HPDE6-E6E7 (cell line): ENCODE results near the gene CYP51A1.
"Not testable (repeated sequence)": the region's sequence is repeated elsewhere in the genome, so short reads cannot be mapped to it uniquely, and the experiment has no call there.

Experiments used
- DNase-seq: peaks from one replicate; pipeline ENCODE4 v3.0.0; 2011; ENCODE audit warnings: missing footprints; ENCODE audit errors: extremely low spot score

The CYP51A1 gene

DNA sequence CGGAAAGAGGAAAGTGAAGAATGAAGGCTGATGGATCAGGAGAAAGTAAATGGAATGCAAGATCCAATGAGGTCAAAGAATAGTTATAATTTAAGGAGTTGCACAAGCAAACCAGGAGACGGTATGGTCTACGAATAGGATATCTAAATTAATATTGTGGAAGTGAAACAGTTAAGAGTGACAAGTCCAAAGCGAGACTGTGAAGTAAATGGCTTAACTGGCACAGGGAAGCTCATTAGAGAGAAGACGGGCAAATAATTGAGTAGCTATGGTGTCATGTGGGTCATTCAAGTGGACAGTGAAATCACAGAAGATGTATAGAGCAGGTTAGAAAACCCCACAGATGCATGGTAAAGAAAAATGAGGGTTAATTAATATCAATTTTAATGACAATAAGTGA is 3.2 kb downstream of the CYP51A1 start:
- no peak for DNase-seq

GRCh38 chr7:92121681-92122080 is 12.6 kb downstream of the CYP51A1 start:
- no peak for DNase-seq

DNA sequence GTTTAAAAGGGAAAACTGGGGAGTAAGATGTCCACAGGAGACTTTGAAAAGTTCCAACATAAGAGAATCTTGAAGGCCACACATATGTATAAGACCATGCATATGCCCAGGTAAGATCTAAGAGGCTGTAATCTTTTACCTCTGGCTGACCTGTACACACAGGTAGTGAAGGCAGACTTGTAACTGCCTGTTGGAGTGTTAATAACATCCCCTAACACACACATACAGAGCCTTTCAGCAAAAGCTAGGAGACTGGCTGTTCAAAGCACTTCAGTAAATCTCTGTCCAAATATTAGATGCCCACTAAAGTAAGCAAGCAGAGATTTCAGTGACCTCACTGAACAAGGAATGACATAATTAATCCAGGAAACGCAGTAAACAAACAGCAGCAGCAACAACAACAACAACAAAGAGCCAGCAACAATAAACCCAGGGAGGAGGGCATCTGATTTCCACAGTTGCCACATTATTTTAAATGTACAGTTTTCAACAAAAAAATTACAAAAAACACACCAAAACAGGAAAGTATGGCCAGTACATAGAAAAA is 15.0 kb downstream of the CYP51A1 start:
- no peak for DNase-seq

DNA sequence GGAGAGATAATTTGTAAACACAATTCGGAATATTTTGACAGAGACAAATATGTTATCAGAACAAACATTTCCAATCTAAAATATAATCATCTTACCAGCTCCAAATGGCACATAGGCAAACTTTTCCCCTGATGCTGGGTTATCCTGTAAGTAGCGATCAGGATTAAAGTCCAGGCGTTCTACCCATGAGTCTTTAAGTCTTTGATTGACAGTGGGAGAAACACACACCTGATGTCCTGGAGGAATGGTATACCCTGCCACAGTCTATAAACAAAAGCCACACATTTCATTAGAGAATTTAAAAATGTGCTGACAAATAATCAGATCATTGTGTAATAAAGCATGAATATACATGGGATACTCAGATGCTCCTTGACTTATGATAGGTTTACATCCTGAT is 17.3 kb downstream of the CYP51A1 start:
- no peak for DNase-seq

- no peak for DNase-seq
Observed at GRCh38 chr7:92115821-92116220, 18.5 kb downstream of the CYP51A1 start.

DNA sequence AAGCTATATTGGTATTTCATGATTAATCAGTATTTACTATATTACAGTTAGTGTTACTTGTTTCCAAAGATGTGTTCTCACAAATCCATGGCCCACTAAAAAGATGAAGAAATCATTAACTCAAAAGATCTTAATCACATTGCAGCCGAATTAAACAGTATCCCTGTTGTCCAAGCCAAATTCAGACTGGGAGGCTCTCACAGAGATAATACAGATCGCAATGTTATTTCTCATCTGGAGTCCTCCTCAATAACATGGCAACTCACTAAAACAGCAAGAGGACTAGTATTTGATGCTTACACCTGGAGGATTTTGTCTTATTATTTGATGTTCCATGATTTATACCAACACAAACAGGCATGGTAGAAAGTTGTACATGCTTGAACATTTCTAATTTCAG is 23.4 kb downstream of the CYP51A1 start:
- DNase-seq: no peak

GRCh38 chr7:92108821-92109220 is 25.5 kb downstream of the CYP51A1 start:
- no peak for DNase-seq

DNA sequence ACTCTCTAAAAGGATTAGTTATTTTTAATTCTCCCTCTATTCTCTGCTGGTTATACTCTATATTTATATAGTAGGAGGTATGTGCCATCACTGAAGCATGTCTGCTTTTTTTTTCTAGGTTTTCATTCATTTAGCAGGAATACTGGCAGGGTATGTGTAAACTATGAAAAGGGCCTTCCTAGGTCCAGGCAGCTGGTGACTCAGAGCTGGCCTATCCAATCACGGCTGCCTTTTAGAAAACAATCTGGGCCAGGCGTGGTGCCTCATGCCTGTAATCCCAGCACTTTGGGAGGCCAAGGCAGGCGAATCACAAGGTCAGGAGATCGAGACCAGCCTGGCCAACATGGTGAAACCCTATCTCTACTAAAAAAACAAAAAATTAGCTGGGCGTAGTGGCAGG is 31.4 kb downstream of the CYP51A1 start:
- DNase-seq: not testable (repeated sequence)

DNA sequence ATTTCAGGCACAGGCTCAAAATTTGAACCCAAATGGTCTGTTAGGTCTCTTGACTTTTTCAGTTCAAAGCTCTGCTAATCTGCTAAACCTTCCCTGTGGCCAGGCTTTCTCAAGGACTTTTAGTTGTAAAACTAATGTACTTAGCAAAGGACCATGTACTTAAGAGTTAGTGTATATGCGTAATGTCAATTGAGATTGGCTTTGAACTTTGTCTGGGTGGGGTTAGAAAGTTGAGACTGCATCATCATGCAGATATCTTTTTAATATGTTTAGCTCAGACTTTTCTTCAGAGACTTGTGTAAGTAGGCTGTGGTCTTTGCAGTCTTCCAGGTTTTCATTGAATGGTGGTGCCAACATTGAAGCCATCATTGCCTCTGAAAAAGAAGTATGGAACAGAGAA is 33.7 kb downstream of the CYP51A1 start:
- DNase-seq: no peak

DNA sequence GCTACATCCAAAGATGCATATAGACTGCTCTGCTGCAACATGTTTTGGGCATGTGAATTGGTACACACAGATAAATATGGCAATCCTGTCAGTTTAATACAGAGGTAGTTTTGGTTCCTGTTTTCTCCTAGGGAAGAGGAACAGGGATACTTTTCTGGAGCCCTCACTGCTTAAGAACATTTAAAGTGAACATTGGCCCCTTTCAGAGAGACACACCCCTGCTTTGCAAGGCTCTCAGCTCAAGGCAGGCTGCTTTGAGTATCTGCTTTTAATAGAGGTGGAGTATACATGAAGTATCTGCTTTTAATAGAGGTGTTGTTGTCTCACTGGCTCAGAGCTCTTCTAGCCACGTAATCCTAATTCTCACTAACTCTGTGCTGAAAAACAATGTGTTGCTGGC is 38.9 kb downstream of the CYP51A1 start:
- no peak for DNase-seq

DNA sequence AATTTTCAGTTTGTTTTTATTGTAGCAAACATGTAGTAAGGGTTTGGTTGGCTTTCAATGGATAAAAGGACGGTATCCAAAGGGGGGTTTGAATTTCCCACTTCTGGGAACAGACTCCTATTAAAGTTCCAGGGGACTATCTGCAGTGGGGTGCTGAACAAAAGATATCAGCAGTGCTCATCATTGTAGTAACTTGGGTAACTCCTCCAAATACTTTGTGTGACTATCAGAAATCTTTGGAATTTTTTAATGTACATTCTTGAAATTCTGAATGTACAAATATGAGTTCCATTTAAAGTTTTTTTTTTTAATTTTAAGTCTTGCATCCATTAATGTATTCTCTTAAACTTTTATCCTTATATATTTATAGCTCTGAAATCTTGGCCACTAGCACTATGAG is 42.1 kb downstream of the CYP51A1 start:
- no peak for DNase-seq

DNA sequence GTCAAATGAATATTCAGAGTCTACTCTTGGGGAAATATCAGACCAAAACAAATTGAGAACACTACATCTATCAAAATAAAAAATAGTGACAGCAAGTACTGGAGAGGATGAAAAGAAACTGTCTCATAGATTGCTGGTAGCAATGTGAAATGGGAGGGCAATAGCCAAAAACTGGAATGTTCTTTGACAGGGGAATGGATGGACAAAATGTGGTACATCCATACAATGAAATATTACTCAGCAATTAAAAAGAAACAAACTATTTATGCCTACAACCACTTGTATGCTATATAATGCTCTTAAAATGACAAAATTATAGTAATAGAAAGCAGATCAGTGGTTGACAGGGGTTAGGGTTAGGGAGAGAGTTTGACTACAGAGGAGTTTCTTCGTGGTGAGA is 46.0 kb downstream of the CYP51A1 start:
- DNase-seq: no peak

DNA sequence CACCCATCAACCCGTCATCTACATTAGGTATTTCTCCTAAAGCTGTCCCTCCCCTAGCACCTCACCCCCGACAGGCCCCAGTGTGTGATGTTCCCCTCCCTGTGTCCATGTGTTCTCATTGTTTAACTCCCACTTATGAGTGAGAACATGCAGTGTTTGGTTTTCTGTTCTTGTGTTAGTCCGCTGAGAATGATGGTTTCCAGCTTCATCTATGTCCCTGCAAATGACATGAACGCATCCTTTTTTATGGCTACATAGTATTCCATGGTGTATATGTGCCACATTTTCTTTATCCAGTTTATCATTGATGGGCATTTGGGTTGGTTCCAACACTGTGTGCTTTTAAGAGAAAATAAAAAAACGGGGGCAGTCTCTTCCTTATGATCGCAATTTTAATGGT is 50.4 kb downstream of the CYP51A1 start:
- not testable (repeated sequence) for DNase-seq

DNA sequence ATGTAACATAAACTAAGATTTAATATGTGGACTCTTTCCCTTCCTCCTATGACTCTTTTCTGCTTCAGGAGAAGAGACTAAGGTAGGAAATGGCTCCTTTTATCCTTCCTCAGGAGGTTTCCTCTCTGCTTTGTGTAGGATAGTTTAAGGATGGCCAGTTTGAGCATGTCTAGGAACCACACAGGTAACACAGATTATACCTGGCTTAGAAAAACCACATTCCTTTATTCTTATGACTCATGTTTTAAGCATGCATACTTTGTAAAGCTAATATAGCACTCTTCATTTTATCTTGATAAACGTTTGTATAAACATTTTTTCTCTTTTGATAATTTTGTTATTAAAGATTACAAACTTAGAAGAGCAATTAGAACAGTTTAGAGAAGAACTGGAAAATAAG is 57.8 kb downstream of the CYP51A1 start:
- DNase-seq: peak; percentile 78

- no peak for DNase-seq
Observed at GRCh38 chr7:92075455-92076158, 58.7 kb downstream of the CYP51A1 start.

DNA sequence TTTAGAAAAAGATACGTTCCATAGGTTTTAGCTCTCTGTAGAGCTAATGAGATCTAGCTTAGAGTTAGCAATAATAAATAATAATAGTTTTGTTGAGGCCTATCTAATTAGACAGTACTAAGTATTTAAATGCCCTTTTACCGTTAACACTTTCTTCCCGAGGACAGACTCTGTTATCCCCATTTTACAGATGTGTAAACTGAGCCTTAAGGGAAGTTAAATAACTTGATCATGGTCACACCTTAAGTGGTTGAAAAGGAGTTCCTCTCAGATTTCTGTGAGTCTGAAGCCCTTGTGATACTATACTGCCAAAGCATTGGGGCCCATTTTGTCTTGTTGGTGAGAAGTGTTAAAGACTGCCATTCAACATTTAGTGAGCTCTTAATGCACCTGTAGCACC is 61.6 kb downstream of the CYP51A1 start:
- no peak for DNase-seq

GRCh38 chr7:92072121-92072520 is 62.2 kb downstream of the CYP51A1 start:
- no peak for DNase-seq

GRCh38 chr7:92071032-92071431 is 63.2 kb downstream of the CYP51A1 start:
- no peak for DNase-seq

GRCh38 chr7:92064438-92065029 is 69.7 kb downstream of the CYP51A1 start:
- no peak for DNase-seq
